Measurements from ENCODE around the gene POLN. TPM values are rescaled to one million over a fixed set of nuclear protein-coding genes. Genes with fewer than 3 reads are reported as not detected.

Gene POLN
- polyA plus RNA-seq, 1 experiment, result 0.35 TPM

GRCh38 chr4:2081540-2081939, 160.4 kb downstream of the POLN start:
- no peak overlapping the region for H3K27ac ChIP-seq (ENCODE audit: low read depth, low read length)
- no peak for DNase-seq (ENCODE audit: low read depth, low spot score)
- no peaks in the 10 kb centered on the region for H3K9me3 ChIP-seq (ENCODE audit: control insufficient read depth, insufficient read depth, low read length)
- CTCF ChIA-PET, result no interaction called here
- TF ChIP-seq CTCF (IDR thresholded peaks at IDR 0.05; ENCODE audit: low read depth, low read length), result no peak
- peaks cover 26% of the 10 kb centered on the region for H3K27me3 ChIP-seq (ENCODE audit: control insufficient read depth, insufficient read depth, low read length)
- no peak overlapping the region for H3K4me3 ChIP-seq (ENCODE audit: low read depth, low read length)
- POLR2A ChIA-PET, result no interaction called here

GRCh38 chr4:2080429-2081300, 161.3 kb downstream of the POLN start:
- no peak for DNase-seq (ENCODE audit: low read depth, low spot score)
- H3K9me3 ChIP-seq (ENCODE audit: control insufficient read depth, insufficient read depth, low read length), result no peaks in the 10 kb centered on the region
- peaks cover 27% of the 10 kb centered on the region for H3K27me3 ChIP-seq (ENCODE audit: control insufficient read depth, insufficient read depth, low read length)
- ChIA-PET CTCF (no interaction called here), POLR2A (no interaction called here)
- H3K27ac ChIP-seq (ENCODE audit: low read depth, low read length), result no peak overlapping the region
- no peak for TF ChIP-seq CTCF (IDR thresholded peaks at IDR 0.05; ENCODE audit: low read depth, low read length)
- no peak overlapping the region for H3K4me3 ChIP-seq (ENCODE audit: low read depth, low read length)

GRCh38 chr4:2079926-2080325, 162.0 kb downstream of the POLN start:
- CTCF ChIA-PET, result no interaction called here
- TF ChIP-seq CTCF (IDR thresholded peaks at IDR 0.05; ENCODE audit: low read depth, low read length), result no peak

DNA sequence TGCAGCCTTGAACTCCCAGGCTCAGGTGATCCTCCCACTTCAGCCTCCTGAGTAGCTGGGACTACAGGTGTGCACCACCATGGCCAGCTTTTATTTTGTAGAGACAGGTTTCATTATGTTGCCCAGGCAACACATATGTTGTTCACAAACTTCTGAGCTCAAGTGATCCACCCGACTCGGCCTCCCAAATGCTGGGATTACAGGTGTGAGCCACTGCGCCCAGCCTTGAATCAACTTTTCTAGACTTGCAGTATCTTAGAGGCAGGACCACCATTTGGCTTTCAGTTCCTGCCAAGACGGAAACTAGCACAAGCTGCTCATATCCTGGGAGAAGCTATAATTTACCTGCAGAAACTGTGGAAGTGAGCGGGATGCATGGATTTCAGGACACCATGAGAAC, 162.9 kb downstream of the POLN start:
- POLR2A ChIA-PET, result no interaction called here
- H3K27ac ChIP-seq (ENCODE audit: low read depth, low read length), result no peak overlapping the region
- DNase-seq (ENCODE audit: low read depth, low spot score), result no peak
- H3K27me3 ChIP-seq (ENCODE audit: control insufficient read depth, insufficient read depth, low read length), result peaks cover 19% of the 10 kb centered on the region
- H3K9me3 ChIP-seq (ENCODE audit: control insufficient read depth, insufficient read depth, low read length), result no peaks in the 10 kb centered on the region
- no peak overlapping the region for H3K4me3 ChIP-seq (ENCODE audit: low read depth, low read length)
- no peak for TF ChIP-seq CTCF (IDR thresholded peaks at IDR 0.05; ENCODE audit: low read depth, low read length)
- CTCF ChIA-PET, result no interaction called here

More at GRCh38 chr4:2079926-2080325, 162.0 kb downstream of the POLN start:
- POLR2A ChIA-PET, result no interaction called here
- H3K27me3 ChIP-seq (ENCODE audit: control insufficient read depth, insufficient read depth, low read length), result peaks cover 24% of the 10 kb centered on the region
- H3K27ac ChIP-seq (ENCODE audit: low read depth, low read length), result no peak overlapping the region
- H3K4me3 ChIP-seq (ENCODE audit: low read depth, low read length), result no peak overlapping the region
- DNase-seq (ENCODE audit: low read depth, low spot score), result no peak
- no peaks in the 10 kb centered on the region for H3K9me3 ChIP-seq (ENCODE audit: control insufficient read depth, insufficient read depth, low read length)

GRCh38 chr4:2078584-2078983, 163.3 kb downstream of the POLN start:
- H3K27me3 ChIP-seq (ENCODE audit: control insufficient read depth, insufficient read depth, low read length), result peaks cover 16% of the 10 kb centered on the region
- TF ChIP-seq CTCF (IDR thresholded peaks at IDR 0.05; ENCODE audit: low read depth, low read length), result no peak
- ChIA-PET POLR2A (no interaction called here), CTCF (no interaction called here)
- H3K4me3 ChIP-seq (ENCODE audit: low read depth, low read length), result no peak overlapping the region
- H3K27ac ChIP-seq (ENCODE audit: low read depth, low read length), result no peak overlapping the region
- DNase-seq (ENCODE audit: low read depth, low spot score), result no peak
- H3K9me3 ChIP-seq (ENCODE audit: control insufficient read depth, insufficient read depth, low read length), result no peaks in the 10 kb centered on the region

Measured in AG04450 (cell line).